HG02885 (cell line): ENCODE measurements around the gene SORBS2.

Experiments
- ATAC-seq: cut with Tn5 transposase; IDR thresholded peaks from one replicate; pipeline ENCODE4 v1.9.1; 2021; ENCODE audit warnings: mild to moderate bottlenecking; ENCODE audit not compliant: unreplicated experiment, poor library complexity

SORBS2 gene

DNA sequence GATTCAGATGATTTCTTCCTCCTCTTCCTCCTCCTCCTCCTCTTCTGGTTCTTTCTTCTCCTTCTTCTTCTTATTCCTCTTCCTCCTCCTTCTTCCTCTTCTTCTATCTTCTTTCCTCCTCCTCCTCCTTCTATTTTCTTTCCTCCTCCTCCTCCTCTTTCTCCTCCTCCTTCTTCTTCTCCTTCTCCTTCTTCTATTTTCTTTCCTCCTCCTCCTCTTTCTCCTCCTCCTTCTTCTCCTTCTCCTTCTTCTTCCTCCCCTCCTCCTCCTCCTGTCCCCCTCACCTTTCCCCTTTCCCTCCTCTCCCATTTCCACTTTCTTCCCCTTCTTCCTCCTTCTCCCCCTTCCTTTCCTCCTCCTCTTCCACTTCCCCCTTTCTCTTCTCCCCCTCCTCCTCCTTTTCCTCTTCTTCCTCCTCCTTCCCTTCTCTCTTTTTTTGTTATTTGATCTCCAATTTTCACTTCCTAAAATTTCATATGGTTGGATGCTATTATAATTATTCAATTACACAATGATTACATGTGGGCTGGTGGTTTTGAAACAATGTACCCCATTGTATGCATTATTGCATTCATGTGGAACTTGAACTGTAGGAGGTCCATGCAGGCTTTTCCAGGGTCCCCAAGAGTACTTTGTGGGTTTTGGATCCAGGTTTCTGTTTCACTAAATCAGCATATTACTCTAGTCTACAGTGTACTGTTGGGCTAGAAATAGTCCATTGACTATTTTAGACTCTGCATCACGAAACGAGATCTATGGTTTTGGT lies 68.1 kb downstream of the SORBS2 start:
- ATAC-seq: no peak

DNA sequence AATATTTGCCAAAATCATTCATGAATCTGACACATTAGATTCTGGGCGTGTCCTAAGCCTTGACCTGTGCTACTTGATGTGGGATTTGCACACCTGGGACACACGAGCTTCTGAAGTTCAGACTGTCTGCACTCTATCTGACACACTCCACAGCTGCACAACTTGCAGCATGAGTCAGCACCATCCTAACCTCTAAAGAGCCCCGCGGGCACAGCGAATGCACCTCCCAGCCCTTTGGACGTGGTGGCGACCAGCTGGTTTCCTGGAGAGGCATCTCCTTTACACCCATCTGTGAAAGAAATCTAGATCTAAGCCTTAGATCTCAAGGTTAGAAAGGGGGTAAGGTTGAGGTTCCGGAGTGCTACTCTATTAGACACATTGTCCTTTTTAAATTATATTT lies 69.2 kb downstream of the SORBS2 start:
- peak; percentile 56 for ATAC-seq

DNA sequence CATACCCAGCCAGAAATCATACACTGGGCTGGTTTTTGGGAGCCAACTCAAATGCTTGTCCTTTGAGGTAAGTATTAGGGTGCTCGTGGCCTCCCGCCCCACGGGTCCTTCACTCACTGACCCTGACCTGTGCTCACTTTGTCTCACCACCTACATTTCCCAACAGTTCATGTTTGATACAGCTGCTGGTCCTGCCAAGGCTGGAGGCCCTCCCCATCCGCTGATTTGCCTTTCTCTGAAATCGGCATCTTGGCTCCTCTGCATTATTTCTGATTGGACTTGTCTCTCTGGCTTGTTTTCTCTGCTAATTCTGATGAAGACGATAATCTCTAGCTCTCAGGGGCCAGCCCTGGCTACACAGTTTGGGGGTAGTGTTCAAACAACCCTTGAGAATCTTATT lies 70.2 kb downstream of the SORBS2 start:
- ATAC-seq: no peak

DNA sequence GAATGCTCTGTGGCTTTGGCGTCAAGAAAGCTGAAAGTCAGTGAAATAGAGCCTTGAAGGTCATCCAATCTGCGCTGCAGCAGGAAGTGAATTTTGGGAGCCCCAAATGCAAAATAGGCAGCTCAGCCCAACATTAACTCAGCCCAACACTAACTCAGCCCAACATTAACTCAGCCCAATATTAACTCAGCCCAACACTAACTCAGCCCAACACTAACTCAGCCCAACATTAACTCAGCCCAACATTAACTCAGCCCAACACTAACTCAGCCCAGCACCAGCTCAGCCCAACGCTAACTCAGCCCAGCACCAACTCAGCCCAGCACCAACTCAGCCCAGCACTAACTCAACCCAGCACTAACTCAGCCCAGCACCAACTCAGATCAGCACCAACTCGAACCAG lies 71.5 kb downstream of the SORBS2 start:
- ATAC-seq: no peak

DNA sequence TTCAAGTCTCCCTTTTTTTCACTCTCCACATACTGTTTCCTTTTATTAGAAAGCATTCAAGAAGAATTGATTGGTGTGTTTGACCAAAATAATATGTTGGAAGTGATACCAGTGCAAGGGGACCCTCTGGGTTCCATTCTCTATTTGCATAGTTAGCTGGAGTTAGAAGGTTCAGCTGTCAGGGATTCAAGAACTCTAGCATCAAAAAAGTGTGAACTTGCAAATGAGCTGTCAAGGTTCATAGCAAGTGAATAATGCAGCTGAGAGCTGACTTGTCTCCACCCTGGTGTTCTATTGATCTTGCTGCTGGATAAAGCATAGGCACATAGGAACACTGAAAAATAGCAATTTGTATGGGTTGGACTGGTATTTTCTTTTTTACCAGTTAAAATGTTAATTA lies 73.2 kb downstream of the SORBS2 start:
- ATAC-seq: no peak

DNA sequence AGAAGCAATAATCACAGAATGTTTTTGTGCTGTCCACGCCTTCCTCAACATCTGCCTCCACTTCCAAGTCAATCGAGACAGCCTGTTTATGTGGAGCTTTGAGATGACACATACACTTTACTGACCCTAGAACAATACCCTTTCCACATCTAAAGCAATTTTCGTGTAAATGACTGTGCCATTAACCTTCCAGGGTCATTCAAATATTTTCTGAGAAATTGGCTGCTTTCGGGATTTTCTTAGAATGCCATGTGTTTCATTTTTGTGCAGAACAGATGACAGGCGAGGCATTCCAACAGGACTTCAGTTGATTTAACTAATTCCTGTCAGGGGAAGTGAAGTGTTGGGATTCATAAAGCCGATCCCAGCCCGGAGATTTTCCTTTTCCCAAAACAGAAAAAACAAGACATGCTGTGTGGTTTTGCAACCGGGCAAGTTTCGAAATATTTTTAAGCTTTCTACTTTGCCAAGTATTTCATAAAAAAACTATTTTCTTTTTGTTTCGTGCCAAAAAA lies 73.9 kb downstream of the SORBS2 start:
- ATAC-seq: no peak

DNA sequence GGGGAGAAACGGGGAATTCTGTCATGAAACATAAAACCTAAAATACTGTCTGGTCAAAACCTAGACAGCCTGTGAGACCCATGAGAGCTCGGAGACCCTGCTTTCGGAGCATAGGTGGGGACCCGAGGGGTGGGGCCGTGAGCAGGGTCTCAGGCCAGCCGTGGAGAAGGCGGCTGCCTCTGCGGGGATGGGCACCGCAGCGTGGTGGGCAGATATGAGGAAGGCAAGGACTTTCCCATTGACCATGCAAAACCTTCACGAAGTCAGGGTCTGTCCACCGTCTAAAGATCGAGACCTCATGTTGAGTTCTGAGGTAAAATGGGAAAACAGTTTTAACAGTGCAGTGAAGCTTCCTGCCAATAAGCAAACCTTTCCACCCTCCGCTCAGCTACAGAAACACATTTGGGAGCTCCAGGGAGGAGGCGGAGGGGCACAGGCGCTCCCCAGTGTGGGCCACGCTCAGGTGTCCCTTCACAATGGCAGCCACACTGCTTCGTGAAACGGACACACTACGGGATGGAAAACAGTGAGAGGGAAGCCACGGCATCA lies 74.4 kb downstream of the SORBS2 start:
- ATAC-seq: no peak

DNA sequence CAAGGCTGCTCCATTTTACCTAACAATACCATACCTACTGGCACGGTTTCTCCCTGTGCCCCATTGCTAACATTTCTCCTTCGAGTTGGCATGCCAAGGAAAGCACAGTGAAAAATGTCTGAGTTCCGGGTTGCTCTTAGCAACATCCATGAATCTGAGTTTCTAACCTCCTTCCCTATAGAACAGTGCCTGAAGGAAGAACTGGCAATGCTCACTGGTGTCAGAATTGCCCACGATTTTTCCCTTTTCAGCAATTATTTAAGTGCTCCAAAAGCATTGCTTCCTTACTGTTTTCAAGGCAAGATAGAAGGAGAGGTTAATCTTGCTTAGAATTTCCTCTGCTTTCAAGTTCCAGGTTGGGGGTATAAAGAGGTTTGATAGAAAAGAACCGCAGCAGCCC lies 75.1 kb downstream of the SORBS2 start:
- ATAC-seq: no peak

DNA sequence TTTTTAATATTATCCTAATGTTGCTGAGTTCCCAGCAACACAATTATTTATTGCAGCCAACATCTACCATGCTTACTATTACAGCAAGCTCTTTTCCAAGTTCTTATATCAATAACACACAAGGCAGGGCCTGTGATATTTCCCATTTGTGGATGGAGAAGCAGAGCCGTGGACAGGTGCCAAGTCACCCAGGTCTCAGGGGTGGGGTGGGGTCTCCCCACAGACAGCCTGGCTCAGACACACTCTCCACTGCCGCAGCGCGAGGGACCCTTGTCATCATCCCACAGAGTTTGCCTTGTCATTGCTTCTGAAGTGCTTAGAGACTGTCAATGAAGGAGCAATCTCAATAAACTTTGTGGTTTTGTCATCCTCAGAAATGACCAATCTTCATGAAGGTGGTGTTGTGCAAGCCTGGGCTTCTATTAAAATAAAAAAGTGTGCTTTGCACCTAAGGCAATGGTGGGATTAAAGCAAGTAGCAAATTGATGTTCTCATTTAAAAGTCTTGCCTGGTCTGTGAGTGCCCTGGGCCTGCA lies 76.1 kb downstream of the SORBS2 start:
- ATAC-seq: no peak

DNA sequence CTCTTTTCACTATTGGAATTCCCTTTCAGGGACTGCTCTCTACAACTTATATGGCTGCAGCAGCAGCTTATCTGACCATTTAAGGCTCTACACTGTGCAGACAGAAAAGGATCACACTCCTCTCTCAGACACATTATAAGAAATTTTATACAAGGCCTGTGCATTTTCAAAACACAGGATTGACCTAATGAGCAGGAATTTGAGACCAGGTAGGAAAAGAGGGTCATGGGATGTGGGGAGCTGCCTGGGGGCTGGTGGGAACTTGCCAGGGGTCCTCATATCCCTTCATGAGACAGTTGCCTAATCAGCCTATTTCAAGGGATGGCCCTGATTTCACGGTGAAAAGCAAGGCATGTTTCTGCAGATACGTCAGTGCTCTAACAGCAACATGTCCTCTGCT lies 77.1 kb downstream of the SORBS2 start:
- no peak for ATAC-seq

DNA sequence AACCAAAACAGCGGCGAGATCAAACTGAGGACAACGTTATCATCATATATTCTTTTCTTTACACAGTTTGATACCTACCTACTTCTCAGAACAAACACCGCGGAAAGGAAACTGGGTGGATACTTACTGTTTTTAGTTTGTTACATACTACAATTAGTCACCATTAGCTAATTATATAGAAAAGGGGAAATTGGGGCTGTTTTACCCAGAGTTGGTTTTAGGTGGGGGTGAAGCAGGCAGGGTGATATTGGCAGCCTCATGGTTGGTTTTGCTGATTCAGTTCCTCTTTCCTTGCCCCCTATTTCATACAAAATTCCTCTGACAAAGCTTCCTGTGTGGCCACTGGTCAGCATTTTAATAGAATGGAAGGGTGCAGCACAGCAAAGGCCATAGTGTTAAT lies 77.8 kb downstream of the SORBS2 start:
- peak; percentile 65 for ATAC-seq

DNA sequence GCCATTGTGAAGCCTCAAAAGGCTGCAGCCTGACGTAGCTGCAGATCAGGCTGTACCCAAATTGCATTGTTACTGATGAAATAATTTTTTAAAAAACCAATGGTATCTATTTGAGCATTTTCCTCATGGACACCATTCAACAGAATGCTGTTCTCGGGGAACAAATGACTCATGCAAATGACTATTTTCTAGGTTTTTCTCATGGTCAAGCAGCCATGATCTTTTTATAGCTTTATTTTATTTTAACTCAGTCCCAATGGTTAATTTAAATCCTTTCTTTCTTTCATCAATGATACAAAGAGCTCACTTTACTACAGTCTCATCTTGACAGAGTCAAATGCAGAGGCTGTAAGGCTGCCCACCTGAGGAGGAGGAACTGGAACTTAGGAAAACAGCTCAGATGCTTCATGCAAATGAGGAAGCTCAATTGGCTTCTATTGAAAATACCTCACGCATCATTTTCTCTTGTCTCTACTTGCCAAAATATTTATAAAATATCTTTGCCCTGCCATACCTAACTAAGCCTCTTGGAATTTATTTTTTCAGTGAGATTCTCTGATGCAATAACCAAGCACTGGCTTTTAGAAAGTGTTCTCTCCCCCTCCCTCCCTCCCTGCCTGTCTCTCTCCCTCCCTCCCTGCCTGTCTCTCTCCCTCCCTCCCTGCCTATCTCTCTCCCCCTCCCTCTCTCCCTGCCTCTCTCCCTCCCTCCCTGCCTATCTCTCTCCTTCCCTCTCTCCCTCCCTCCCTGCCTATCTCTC lies 81.0 kb downstream of the SORBS2 start:
- peak; percentile 65 for ATAC-seq

DNA sequence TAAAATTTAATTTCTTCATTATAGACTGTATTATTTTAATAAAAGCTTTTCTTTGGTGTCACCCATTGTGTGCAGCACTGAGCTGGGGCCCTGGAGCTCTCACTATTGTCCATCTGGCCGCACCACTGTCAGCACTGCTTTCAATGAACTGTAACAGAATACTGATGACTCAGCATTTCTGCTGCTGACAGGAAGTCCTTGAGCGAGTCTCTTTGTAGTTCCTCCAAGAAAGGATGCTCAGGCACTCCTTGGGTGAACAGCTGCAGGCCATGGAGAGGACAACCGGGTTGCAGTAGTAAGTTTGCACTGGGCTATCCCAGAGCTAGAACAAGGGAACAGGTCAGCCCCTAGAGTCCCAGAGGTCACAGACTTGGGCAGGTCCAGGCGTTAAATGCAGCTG lies 81.6 kb downstream of the SORBS2 start:
- ATAC-seq: peak; percentile 40

DNA sequence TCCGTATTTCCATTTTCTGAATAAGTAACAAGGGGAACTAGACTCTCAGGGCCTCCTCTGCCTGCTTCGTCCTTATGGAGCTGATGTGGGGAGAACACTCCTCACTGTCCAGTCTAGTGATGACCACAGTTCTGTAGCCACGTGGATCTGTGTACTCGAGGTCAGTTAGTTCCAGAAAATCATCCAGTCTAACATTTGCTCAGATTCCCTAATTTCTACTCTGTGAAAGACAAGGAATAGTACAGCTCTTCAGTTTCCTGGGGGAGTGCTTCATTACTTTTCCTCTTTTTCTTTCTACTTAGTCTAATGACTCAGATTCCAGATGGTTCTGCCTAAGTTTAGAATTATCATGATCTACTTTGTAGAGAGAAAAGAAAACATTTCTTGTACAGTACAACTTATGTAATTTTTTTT lies 82.6 kb downstream of the SORBS2 start:
- ATAC-seq: no peak

DNA sequence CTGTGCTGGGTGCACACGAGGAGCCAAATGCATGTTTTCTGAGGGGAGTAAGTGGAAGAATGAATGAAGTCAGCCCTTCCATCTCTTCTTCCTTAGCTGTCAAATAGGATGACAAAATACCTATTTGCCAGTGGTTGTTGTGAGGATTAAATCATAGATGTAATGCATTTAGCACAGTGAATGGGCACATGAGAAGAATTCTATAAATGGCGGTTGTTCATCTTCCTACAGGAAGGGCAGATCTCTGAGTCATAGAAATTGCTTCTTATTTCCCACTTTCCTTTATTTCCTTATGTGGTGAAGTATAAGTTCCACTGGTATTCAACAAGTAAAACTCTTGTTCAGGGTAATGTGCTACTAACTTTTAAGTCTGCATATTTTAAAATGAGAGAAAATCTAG lies 83.1 kb downstream of the SORBS2 start:
- ATAC-seq: no peak

DNA sequence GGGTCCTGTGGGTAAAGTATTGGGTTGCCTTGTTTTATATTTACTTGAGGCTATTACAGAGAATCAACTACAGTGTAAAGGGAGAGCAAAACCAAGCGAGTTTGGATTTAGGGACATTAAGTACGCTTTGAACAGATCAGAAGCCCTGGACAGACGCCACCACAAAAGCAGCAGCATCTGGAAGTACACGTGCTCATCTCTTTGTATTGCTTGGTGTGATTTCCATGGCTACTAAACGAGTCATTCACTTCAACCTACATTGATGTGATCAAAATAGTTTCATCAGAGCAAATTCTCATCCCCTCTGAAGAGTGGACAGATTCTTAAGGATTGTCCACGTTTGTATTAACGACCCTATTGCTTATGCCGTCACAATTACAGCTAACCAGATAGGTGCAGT lies 85.1 kb downstream of the SORBS2 start:
- ATAC-seq: no peak

DNA sequence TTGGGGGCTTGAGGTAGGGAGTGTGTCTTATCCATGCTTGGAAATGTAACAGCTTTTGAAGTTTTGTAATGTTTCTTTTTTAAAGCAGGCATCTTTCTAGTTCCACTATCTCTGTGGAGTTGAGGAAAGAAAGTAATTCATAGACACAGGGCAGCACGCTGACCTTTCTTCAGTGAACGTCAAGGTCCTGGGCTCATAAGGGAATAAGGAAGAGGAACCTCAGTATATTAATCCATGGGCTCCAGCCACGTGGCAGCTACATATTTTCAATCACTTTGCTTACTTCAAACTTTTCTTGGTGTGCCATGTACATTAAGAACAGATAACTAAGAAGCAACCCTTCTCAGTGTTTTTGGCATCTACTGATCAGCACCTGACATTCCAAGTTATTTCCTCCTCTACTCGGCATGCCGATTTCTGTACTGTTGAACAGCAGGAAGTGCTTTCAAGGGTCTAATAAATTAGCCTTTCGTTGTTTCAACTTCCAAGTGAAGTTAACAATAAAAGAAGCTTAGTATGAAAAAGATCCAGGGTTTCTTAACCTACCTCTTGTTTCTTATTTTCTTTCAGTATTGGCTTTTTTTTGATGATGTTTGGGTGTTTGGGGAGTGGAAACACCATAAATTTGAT lies 88.2 kb downstream of the SORBS2 start:
- no peak for ATAC-seq

DNA sequence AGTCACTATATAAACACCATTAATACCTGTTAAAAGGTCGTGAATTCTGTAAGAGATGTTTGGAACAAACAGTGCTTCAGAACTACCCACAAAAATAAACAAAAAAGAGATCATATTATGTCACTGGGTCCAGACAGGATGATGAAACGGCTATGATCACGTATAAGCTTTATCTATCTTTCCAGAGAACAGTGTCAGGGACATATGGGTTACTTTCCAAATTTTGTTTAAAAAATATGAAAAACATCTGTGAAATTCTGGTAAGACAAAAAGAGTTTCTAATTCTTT lies 90.0 kb downstream of the SORBS2 start:
- no peak for ATAC-seq

DNA sequence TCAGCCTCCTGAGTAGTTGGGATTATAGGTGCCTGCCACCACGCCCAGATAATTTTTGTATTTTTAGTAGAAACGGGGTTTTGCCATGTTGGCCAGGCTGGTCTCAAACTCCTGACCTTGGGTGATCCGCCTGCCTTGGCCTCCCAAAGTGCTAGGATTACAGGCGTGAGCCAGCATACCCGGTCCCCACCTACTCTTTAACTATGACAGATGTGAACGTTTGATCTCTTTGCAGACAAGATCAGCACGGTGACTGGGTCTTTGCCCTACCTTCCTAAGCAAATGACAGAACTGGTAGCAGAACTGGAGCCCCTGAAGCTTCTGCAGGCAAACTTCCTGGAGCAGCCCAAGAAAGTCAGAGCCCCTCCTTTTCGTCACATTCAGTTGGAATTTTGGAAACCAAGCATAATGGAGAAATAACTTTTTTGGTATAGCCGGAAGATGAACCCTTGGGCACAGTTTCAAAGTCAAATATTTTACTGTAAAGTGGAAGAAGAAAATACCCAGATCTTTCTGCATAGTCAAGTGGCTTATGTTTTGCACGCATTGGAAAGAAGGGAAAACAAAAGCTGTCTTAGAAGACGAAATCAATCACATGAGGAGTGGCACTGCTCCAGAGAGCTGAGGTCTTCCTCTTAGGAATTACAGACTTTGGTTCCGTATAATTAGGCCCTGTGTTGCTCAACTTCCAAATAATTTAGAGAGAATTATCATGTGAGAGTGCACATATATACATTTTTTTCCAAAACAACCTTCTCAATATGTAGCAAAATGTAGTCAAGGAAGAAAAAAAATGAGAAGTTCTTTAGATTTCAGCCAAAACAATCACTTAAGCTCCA lies 90.6 kb downstream of the SORBS2 start:
- ATAC-seq: no peak

DNA sequence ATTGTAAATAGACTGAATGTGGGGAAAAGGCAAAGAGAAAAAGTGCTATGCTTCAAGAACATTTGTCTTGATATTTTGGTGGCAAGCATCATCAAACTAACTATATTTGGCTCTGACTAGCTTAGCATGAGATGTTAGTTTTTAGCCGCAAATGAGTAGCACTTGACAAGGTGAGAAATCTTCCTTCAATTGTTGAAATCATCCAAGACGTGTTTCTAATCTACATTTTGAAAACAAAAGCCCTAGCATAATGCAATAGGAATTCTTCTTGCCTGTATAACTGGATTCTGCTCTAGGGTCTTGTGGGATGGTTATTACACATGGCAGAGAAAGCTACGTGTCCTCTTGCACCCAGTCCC lies 92.5 kb downstream of the SORBS2 start:
- ATAC-seq: no peak
